SIG-M5 treated with dmso at 0.1 percent for 504 hours (cell line): Measurements from ENCODE around the gene GATA5.

Source experiments
- DNase-seq: peaks from one replicate; lab custom pipeline; 2025; ENCODE audit not compliant: unreplicated experiment; lab: John Stamatoyannopoulos, UW

The GATA5 gene, protein sequence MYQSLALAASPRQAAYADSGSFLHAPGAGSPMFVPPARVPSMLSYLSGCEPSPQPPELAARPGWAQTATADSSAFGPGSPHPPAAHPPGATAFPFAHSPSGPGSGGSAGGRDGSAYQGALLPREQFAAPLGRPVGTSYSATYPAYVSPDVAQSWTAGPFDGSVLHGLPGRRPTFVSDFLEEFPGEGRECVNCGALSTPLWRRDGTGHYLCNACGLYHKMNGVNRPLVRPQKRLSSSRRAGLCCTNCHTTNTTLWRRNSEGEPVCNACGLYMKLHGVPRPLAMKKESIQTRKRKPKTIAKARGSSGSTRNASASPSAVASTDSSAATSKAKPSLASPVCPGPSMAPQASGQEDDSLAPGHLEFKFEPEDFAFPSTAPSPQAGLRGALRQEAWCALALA

DNA sequence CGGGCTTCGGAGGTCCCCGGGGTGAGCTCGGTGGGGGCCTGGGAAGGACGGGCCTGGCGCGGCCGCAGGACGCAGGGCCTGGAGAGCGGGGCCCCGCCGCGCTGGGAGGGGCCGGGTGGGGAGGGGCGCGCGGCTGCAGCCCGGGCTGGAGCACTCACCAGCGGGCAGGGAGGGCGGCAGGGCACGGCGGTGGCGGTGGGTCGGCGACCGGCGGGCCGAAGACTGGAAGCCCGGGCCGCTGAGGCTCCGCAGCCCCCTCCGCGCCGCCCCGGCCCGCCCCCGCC, at the start of gene GATA5:
Gene GATA5, minus strand, starts transcription at position 224 of the 284 bp plus-strand sequence. CDS start 474 bp downstream, outside the sequence.
- DNase-seq, result no peak

DNA sequence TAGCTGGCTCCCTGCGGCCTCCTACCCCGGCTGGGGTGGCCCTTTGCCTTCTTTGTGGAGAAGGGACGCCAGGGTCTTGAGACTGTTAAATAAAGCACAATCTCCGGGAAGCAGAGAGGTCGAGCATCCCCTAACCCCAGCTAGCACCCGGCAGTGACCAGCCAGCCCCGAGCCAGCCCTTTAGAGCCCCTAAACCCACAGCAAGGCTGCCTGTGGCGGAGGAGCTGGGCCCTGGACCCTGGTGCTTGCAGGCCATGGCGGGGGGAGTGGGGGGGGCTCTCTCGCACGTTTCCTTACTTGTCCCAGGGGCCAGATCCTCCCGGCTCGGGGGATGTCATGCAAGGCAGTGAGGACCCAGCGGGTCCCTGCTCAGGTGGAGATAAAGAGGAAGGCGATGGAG, 49.2 kb upstream of the GATA5 start:
- DNase-seq, result no peak

DNA sequence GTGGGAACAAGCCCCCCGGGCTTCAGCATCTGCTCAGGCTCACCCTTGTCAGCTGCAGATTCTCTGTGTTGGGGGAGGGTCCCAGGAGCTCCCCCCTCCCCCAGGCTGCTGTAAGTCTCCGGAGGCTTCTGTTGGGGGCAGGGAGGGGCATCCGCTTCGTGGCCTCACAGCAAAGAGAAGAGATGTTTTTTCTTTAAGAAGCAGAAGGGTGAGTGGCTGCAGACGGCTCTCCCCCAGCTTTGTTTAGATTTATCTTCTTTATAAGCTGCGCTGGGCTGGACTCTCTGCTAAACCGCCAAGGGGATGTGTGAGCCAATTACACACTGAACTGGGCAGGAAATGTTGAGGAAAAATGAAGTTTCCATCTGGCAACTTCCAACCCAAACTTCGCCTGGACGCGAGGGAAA, 48.7 kb upstream of the GATA5 start:
- DNase-seq, result no peak

DNA sequence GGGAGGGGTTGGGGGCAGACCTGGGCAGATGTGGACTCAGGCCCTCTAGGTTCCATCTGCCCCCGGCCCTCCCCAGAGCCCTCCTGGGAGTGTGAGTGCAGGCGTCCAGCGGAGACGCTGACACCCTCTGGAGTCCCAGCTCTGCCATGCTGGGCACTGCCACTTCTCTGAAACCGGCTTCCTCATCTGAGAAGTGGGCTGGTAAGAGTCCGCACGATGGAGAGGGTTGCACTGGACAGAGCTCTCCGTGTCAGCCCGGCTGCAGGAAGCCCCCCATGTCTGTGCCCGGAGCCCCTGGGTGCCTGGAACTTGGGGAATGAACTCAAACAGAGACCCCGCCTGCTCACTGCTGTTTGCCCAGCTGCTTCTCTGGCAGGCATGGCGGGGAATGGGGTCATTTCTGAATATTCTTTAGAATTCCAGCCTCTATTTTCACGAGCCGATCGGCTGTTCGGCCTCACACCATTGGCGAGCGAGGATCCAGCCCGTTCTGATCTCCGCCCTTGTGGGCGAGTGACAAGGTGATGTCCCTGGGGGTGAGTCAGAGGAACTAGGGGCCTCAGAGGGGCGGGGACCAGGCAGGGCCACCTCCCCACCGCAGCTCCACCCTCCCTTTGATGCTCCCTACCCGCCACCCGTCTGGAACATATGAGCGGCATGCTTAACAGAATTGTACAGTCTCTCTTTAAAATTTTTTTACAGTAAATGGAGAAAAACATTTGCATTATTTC, 47.8 kb upstream of the GATA5 start:
- peak; percentile 16 for DNase-seq

DNA sequence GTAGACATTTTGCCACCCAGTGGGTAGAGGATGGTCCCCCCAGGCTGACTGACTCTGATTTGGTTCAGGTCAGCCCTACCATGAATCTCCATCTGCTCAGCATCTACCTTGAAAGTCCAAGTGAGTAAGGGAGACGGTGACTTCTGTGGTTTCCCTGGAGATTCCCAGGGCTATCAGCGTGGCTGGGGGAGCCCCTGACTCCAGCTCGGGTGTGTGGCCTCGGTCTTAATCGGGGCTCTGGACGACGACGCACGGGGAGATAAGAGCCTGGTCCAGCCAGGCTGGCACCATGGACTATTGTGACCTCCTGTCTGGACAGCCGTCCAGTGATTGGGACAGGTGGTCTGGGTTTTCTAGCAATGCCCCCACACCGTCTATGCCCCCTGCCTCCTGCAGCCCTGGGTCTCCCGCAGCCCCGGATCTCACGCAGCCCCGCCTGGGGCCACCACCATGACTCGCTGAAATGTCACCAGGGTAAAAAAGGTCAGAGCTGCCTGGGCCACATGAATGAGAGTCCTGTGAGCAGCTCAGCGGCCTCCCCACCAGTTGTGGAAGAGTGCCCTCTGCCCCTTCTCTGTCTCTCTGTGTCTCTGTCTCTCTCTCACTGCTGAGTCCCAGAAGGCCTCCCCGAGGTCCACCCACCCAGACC, 47.1 kb upstream of the GATA5 start:
- no peak for DNase-seq

DNA sequence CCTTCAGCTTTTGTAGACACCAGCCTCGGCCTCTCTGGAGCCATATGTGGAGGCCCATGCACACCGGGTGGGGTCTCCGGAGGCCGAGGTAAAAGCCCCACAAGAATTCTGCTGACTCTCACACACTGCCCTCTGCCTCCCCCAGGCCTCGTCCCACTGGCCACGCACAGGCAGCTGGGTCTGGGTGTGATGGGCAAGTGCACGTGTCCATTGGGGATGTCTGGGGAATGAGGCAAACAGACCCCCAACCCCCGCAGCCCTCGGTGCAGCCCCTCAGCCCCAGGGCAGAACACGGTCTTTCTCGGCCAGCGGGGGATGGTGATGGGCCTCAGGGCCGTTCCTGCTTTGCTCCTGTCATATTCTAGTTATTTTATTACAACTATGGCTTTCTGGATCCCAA, 44.0 kb upstream of the GATA5 start:
- no peak for DNase-seq

DNA sequence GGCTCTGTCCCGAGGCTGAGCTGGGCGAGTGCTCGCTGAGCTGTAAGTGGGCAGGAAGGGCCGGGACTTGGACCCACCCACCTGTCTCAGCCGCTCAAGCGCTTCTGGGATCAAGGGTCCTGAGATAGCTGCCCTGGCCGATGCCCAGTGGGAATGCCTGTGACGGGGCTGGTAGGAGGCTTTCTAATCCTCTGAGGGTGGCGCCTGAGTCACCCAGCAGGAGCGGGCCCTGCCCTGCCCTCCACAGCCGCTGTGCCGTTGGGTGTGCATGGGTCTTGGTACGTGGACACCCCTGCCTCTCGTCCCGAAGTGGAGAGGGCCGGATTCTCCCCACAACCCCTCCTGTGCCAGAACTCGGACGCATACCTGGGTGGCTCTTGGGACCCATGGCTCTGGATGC, 43.1 kb upstream of the GATA5 start:
- no peak for DNase-seq

DNA sequence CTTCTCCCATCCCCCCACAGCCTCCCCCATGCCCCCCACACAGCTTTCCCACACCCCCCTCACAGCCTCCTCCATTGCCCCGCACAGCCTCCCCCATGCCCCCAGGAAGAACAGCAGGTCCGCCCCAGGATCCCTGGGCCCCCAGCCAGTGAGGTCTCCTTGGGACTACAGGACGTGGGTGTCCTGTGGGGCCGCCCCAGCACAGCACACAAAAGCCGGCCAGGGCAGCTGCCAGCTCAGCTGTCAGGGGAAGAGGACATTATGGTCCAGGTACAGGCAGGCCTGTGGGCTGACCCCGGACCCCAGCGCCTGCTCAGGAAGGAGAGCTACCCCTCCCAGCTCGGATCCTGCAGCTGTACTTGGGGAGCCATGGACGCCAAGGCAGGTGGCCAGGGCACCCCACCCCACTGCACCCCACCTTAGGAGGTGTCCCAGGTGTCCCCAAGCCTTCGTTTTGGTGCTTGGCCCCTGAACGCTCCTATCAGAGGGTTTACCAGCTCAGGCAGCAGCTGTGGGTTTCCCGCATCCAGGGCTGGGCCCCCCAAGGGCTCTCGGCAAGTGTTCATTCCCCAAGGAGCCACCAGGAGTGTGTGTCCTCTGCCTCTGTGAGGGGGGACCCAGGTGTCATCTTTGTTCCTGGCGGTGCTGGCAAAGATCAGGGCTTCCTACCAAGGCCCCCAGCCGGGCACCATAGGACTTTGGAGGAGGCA, 42.3 kb upstream of the GATA5 start:
- DNase-seq, result no peak

DNA sequence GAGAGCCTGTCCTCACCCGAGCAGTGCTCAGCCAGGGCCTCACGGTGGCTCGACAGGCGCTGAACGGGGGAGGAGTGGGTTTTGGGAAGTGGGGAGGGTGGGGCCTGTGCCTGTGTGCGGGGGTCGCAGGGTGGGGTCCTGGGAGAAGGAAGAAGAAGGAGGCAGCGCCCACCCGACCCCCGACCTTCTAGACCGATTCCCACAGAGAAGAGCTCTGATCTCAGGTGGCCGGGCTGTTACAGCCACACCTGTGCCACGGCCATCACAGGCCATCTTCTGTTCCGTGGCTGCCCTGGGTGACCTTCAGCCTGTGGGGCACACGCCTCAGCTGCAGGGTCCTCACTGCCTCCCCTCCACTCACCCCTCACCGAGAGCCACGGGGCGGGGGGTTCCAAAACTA, 41.4 kb upstream of the GATA5 start:
- DNase-seq, result no peak

DNA sequence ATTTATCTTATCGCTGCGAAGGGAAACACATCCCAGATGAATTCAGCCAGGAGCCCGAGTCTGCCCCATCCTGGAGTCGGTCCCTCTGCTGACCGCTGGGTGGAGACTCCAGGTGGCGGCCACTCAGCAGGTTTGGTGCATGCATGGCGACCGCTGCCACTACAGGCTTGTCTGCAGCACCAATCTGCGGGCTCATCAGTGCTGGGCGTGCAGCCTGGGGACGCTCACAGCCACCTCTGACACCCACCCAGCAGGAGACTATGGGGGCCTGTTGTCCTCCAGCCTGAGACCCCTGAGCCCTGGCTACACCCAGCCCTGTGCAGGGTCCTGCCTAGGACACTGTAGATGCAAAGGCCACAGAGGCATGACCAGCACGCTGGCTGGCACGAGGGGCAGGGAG, 40.5 kb upstream of the GATA5 start:
- no peak for DNase-seq

DNA sequence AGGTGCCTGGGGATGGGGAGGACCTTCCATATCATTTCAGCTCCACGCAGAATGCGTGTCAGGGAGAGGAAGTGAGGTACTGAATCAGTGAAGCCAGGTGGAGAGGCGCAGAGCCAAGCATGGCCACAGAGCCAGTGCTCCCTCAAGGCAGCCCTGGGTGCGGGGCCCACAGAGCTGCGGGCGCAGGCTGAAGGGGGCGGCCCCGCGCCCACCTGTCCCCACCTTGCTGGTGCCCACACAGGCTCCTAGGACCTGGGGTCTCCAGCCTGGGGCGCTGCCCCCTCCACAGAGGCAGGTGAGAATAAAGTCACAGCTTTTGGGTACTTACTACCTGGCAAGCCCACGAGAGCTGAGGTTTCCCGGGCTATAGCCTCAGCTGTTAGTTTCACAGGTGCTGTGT, 40.0 kb upstream of the GATA5 start:
- DNase-seq, result no peak

DNA sequence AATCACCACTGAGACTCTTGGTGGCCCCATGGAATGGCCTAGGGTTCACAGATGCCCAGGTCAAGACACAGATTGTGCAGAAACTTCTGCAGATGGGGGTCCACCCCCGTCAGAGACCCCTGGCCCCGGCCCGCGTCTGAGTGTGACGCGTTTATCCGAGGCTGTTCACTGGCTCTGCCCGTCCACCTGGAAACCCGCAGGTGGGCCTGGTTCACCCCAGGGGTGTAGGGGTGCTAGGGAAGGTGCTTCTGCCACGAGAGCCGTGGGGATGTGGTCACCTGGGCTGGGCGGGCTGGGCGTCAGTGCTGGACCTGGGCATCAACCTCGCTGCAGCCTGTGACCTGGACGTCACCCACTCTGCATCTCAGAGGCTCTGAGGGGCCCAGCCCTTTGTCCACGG, 39.5 kb upstream of the GATA5 start:
- DNase-seq, result no peak

DNA sequence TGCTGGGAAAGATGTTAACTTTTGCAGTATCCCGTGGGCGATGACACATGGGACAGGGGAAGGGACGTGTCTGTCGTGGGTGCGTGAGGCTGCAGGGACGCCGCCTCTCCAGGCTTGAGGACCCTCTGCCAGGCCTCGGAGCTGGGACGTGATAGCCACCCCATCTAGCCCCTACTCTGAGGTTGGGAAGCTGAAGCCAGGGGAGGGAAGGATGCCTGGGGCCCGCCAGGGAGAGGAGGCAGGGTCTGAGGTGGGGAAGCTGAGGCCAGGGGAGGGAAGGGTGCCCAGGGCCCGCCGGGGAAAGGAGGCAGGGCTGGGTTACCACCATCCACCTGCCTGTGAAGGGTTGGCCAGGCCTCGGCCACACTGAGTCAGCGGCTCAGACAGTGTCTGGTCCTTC, 38.2 kb upstream of the GATA5 start:
- no peak for DNase-seq

DNA sequence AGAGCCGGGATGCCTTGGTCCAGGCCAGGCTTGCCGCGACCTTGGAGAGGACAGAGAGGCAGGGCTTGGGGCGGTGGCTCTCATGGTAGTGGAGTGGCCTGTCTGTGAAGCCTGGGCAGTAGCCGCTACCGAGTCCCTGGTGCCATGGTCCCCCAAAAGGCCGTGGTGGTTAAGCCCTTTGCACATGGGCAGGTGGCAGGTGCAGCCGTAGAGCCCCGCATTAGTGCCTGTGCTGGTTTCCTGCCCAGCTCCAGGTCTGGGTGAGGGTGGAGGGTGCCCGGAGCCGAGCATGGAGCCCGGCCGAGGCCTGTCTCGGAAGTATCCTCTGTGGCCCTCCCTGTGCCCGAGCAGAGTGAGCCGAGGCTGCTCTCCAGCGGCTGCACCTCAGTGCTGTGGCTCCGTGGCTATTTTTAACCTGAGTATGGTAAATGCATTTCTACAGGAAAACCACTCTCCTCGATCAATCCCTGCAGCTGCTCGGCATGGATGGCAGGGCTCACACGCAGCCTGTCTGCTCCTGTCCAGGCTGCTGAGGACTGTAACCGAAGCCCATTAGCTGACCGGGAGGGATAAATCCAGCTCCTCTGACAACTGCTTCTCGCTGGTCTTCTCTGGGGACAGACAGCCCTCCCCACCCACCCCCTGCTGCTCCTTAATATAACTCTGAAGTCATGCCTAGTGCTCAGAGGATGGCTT, 36.3 kb upstream of the GATA5 start:
- DNase-seq, result no peak

DNA sequence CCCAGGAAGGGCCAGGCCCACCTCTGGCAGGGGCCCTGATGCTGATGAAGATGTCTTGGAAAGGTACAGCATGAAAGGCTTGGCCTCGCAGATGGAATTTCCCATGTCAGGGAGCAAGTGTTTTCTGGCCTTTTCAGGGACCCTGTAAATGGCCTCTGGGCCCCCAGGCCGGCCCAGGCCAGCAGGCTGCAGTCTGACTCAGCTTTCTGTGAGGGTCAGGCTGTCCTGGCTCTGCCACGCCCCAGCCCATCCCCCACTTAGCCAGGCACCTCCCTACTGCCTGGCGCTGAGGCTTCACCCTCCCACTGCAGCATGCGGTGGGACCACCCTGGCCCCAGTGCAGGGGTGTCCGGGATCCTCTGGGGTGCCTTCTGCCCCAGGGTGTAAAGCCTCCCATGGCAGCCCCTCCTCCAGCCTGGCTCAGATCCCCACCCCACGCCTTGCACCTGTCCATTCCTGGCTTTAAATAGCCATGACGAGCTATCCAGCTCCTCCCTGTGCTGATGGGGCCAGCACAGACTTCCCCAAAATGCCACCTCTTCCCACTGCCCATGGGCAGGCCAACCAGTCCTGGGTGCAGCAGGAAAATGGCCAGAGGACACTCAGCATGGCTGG, 35.6 kb upstream of the GATA5 start:
- no peak for DNase-seq

DNA sequence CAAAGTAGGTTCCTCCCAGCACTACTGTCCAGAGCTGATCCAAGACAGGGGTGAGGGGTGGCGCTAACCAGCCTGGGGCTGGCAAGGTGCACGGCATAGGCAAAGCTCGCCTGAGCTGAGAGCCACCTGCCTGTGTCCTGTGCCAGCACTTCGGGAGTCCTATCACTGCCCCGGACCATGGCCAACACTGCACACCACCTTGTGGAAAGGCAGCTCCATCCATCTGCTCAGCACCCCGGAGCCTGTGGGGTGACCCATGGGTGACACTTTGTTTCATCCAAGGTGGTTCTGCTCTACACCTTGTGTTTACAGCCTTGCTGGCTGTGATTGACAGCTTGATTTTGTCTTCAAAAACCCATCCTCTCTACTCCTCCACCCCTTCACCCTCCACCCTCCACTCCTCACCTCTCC, 32.9 kb upstream of the GATA5 start:
- no peak for DNase-seq

DNA sequence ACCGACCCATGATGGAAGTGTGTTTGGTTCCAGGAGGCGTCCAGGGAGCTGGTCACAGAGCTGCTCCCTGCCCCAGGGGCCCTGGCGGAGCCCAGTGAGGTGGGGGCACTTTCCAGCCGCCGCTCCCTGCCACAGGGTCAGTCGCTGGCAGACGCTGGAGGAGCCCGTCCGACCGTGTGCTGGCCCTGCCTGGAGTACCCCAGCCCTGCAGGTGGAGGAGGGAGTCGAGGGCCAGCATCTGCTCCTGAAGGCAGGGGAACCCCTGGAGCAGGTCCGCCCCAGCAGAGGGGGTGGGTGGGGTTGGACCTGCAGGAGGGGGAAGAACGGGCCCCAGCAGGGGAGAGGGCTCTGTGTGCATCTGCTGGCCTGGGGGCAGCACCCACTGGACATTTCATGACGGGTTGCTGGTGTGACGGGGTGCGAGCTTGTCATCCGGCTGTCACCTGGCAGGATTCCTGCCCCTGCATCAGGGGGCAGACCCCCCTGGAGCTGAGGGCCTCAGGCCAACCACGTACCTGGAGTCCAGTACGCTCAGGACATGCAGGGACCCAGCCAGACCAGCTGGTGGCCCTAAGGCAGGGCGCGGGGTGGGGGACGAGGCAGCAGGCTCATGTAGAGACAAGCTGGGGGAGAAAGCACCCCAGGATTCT, 32.3 kb upstream of the GATA5 start:
- no peak for DNase-seq

DNA sequence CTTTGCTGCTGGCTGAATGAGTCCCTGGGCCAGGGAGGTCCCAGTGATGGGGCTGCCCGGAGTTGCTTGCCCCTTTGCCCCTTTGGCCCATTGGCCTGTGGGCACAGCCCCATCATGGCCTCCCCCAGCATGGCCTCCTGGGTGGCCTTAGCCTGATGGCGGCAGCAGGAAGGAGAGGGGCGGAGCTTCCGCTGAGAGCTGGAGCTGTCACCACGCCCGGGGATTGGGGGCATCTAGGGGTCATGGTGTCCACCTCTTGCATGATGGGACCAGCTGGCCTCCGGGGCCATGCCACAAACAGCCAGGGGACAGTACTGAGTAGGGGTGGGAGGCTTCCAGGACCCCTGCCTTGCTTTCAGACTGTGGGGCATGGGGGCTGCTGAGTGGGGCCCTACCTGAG, 31.5 kb upstream of the GATA5 start:
- DNase-seq, result no peak

DNA sequence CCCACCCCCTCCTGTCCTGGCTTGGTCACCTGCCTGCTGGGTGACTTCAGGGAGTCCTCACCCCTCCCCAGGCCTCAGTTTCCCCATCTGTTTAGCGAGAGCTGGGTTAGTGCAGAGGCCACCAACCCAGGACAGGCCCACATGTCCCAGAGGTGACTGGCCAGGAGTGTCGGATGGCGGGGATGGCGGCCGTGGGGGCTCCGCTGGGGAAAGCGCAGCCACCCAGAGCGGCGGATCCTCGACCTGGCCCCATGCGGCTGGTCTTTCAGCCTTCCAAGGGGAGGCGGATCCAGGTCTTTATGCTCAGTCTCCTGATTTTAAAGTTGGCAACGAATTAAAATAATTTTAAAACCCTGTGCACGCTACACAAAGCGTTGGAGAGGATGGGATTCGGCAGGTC, 31.0 kb upstream of the GATA5 start:
- DNase-seq, result no peak

DNA sequence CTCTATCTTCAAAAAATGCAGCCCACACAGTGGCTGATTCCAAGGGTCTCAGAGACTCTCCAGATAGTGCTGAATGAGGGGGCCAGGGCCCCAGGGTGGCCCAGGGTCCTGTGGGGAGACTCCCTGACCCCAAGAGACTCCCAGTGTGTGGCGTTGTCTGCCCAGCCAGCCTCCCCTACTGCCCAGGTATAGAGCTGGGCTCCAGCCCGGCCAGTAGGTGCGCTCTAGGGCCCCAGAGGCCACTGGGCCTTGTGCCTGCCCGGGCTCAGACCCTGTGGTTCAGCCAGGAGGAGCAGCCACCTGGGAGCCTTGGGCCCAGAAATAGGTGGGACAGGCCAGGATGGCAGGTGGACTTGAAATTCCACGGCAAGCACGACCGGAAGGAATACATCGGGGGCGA, 30.3 kb upstream of the GATA5 start:
- DNase-seq, result no peak
